Breast epithelium (tissue), 3 donors: ENCODE measurements around the gene HS6ST3.

Experiments
- CTCF ChIP-seq, 3 donors: fragments of 450-650 bp; IDR thresholded peaks; one replicate each; pipeline ENCODE4 v1.5.1; 2016 to 2017; ENCODE audit warnings: antibody characterized with exemption in 3 of 3, mild to moderate bottlenecking in 3 of 3, moderate library complexity in 3 of 3
- POLR2A ChIP-seq: fragments of 450-650 bp; IDR thresholded peaks from one replicate; pipeline ENCODE4 v1.6.1; 2016; ENCODE audit warnings: antibody characterized with exemption, mild to moderate bottlenecking, moderate library complexity
- POLR2AphosphoS5 ChIP-seq, 3 donors: sonication (generic); formaldehyde crosslinking; IDR thresholded peaks; one replicate each; pipeline ENCODE4 v1.6.1; 2017; ENCODE audit warnings: antibody characterized with exemption in 3 of 3

- TF ChIP-seq CTCF (IDR thresholded peaks at IDR 0.05) (no peak), POLR2A (no peak), POLR2AphosphoS5 (IDR thresholded peaks at IDR 0.05) (no peak)
These were observed 291.8 kb downstream of the HS6ST3 start for GRCh38 chr13:96381681-96382080.
